Measurements from ENCODE around the gene CLIC6.

CLIC6 gene

GRCh38 chr21:34644825-34645224, 24.0 kb upstream of the CLIC6 start:
- TF ChIP-seq FOXM1 (IDR thresholded peaks at IDR 0.05; ENCODE audit: borderline replicate concordance, low read depth) (no peak), CREB1 (IDR thresholded peaks at IDR 0.05; ENCODE audit: low read depth) (no peak), ZBTB7A (IDR thresholded peaks at IDR 0.05; ENCODE audit: low read depth) (no peak), RAD21 (IDR thresholded peaks at IDR 0.05; ENCODE audit: low read depth) (no peak), YY1 (IDR thresholded peaks at IDR 0.05; ENCODE audit: low read depth) (no peak), CEBPB (IDR thresholded peaks at IDR 0.05) (no peak), EGR1 (IDR thresholded peaks at IDR 0.05) (no peak), EP300 (IDR thresholded peaks at IDR 0.05; ENCODE audit: borderline replicate concordance) (no peak), TEAD4 (IDR thresholded peaks at IDR 0.05) (no peak), NFIC (IDR thresholded peaks at IDR 0.05) (no peak), TAF1 (IDR thresholded peaks at IDR 0.05; ENCODE audit: low read depth) (no peak), REST (IDR thresholded peaks at IDR 0.05; ENCODE audit: low read depth) (no peak), TCF12 (IDR thresholded peaks at IDR 0.05; ENCODE audit: low read depth) (no peak), USF1 (IDR thresholded peaks at IDR 0.05) (no peak)
- TF ChIP-seq, protein P1, sequence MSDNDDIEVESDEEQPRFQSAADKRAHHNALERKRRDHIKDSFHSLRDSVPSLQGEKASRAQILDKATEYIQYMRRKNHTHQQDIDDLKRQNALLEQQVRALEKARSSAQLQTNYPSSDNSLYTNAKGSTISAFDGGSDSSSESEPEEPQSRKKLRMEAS (IDR thresholded peaks at IDR 0.05), result no peak

- TF ChIP-seq YY1 (IDR thresholded peaks at IDR 0.05; ENCODE audit: low read depth), result no peak
- no peak for TF ChIP-seq FOXM1 (IDR thresholded peaks at IDR 0.05; ENCODE audit: borderline replicate concordance, low read depth)
- TF ChIP-seq ZBTB7A (IDR thresholded peaks at IDR 0.05; ENCODE audit: low read depth), result no peak
- TF ChIP-seq RAD21 (IDR thresholded peaks at IDR 0.05; ENCODE audit: low read depth), result no peak
- no peak for TF ChIP-seq TCF12 (IDR thresholded peaks at IDR 0.05; ENCODE audit: low read depth)
- no peak for TF ChIP-seq TEAD4 (IDR thresholded peaks at IDR 0.05)
- TF ChIP-seq EGR1 (IDR thresholded peaks at IDR 0.05), result no peak
- no peak for TF ChIP-seq REST (IDR thresholded peaks at IDR 0.05; ENCODE audit: low read depth)
- no peak for TF ChIP-seq TAF1 (IDR thresholded peaks at IDR 0.05; ENCODE audit: low read depth)
- TF ChIP-seq USF1 (IDR thresholded peaks at IDR 0.05), result no peak
- no peak for TF ChIP-seq NFIC (IDR thresholded peaks at IDR 0.05)
- no peak for TF ChIP-seq CEBPB (IDR thresholded peaks at IDR 0.05)
- TF ChIP-seq, protein P1 (IDR thresholded peaks at IDR 0.05), result no peak
- no peak for TF ChIP-seq EP300 (IDR thresholded peaks at IDR 0.05; ENCODE audit: borderline replicate concordance)
- no peak for TF ChIP-seq CREB1 (IDR thresholded peaks at IDR 0.05; ENCODE audit: low read depth)
These were observed 21.2 kb upstream of the CLIC6 start for GRCh38 chr21:34647555-34647954.

- TF ChIP-seq NFIC (IDR thresholded peaks at IDR 0.05) (no peak), FOXM1 (IDR thresholded peaks at IDR 0.05; ENCODE audit: borderline replicate concordance, low read depth) (no peak), RAD21 (IDR thresholded peaks at IDR 0.05; ENCODE audit: low read depth) (no peak), EGR1 (IDR thresholded peaks at IDR 0.05) (no peak), EP300 (IDR thresholded peaks at IDR 0.05; ENCODE audit: borderline replicate concordance) (no peak), ZBTB7A (IDR thresholded peaks at IDR 0.05; ENCODE audit: low read depth) (no peak), TEAD4 (IDR thresholded peaks at IDR 0.05) (no peak)
- TF ChIP-seq, protein P1 (IDR thresholded peaks at IDR 0.05), result no peak
These were observed 20.0 kb upstream of the CLIC6 start for GRCh38 chr21:34648739-34649297.

- TF ChIP-seq, protein P1 (IDR thresholded peaks at IDR 0.05), result no peak
These were observed 19.4 kb upstream of the CLIC6 start for GRCh38 chr21:34649400-34649799.

DNA sequence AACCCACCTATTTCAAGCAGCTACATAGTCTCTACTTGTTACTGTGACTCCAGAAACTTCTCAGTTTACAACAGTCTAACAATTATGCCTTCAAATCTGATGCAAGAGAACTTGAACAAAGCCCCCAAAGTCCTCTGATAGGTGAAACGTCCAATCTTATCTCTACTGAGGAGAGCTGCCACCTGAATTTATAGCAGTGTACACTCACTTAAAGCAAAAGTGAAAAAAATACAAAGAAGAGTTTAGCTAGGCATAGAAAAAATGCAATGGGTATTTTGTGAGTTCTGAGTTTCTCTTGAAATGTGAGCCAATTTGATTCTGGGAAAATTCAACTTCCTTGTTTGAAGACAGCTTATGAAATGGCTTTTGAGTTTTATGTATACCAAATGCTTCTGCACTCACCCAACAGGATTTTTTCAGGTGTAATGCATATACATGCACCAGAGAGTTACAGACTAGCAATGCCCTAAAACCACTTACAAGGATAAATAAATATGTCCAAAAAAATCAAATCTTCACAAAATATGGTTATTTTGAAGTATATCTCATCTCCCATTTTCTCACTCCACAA, 17.8 kb upstream of the CLIC6 start:
- TF ChIP-seq RAD21 (IDR thresholded peaks at IDR 0.05; ENCODE audit: low read depth) (no peak), REST (IDR thresholded peaks at IDR 0.05; ENCODE audit: low read depth) (no peak), TEAD4 (IDR thresholded peaks at IDR 0.05) (no peak), EGR1 (IDR thresholded peaks at IDR 0.05) (no peak), CEBPB (IDR thresholded peaks at IDR 0.05) (no peak), EP300 (IDR thresholded peaks at IDR 0.05; ENCODE audit: borderline replicate concordance) (no peak), USF1 (IDR thresholded peaks at IDR 0.05) (no peak), TAF1 (IDR thresholded peaks at IDR 0.05; ENCODE audit: low read depth) (no peak), YY1 (IDR thresholded peaks at IDR 0.05; ENCODE audit: low read depth) (no peak), ZBTB7A (IDR thresholded peaks at IDR 0.05; ENCODE audit: low read depth) (no peak), TCF12 (IDR thresholded peaks at IDR 0.05; ENCODE audit: low read depth) (no peak), FOXM1 (IDR thresholded peaks at IDR 0.05; ENCODE audit: borderline replicate concordance, low read depth) (no peak), NFIC (IDR thresholded peaks at IDR 0.05) (no peak), CREB1 (IDR thresholded peaks at IDR 0.05; ENCODE audit: low read depth) (no peak)
- TF ChIP-seq, protein P1 (IDR thresholded peaks at IDR 0.05), result no peak
